WERI-Rb-1 (cell line): ENCODE measurements around the gene WNT3.

ENCODE experiments used
- DNase-seq: peaks from one replicate; pipeline ENCODE4 v3.0.0-alpha.2; 2020
- H3K27ac ChIP-seq: fragments of 250-450 bp; sonication (Bioruptor Pico); 2 replicates; pipeline ENCODE4 v1.5.1; 2020; ENCODE audit warnings: mild to moderate bottlenecking, moderate library complexity
- H3K27me3 ChIP-seq: fragments of 250-450 bp; sonication (Bioruptor Pico); 2 replicates; pipeline ENCODE4 v1.5.1; 2021; ENCODE audit warnings: mild to moderate bottlenecking, low read depth, moderate library complexity; ENCODE audit not compliant: insufficient read depth, severe bottlenecking
- H3K36me3 ChIP-seq: fragments of 250-450 bp; sonication (Bioruptor Pico); 2 replicates; pipeline ENCODE4 v1.5.1; 2020; ENCODE audit warnings: mild to moderate bottlenecking, moderate library complexity
- H3K4me3 ChIP-seq: 2 replicates; pipeline ENCODE4 v1.5.1; 2011; ENCODE audit warnings: low read depth, mild to moderate bottlenecking, control low read depth, low read length
- H3K9me3 ChIP-seq: fragments of 250-450 bp; sonication (Bioruptor Pico); 2 replicates; pipeline ENCODE4 v1.5.1; 2021; ENCODE audit warnings: mild to moderate bottlenecking, moderate library complexity; ENCODE audit not compliant: severe bottlenecking
- TF ChIP-seq, protein P1 (sequence below): IDR thresholded peaks from 2 replicates; pipeline ENCODE4 v1.5.1; 2011; ENCODE audit warnings: low read depth, mild to moderate bottlenecking, control low read depth, inconsistent platforms, low read length

WNT3 gene

DNA sequence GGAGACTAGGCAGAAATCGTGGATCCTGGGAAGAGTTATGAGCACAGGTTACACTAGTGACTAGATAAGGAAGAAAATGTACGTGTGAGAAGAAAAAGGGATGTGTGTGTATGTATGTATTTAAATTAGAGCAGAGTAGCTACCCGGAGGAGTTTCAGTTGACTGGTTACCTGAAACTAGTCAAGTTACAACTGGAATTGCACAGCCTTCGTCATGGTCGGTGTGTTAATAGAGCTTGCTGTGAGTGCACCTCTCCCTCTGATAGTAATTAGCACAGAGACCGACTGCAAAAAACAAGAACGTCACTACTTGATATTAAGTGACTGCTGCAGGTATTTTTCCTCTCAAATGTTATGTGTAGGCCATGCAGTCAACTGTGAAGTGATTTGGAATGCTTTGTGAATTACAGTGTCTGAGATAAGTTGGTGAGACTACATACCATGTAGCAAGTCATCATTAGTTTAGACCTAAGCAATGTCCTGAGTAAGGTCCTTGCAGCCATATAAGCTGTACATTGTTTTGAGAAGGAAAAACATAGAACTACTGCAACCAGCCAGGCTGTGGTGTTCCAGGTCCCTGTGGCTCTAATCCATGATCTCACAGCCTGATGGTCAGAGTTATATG is 95.7 kb downstream of the WNT3 start:
- no peak for DNase-seq

DNA sequence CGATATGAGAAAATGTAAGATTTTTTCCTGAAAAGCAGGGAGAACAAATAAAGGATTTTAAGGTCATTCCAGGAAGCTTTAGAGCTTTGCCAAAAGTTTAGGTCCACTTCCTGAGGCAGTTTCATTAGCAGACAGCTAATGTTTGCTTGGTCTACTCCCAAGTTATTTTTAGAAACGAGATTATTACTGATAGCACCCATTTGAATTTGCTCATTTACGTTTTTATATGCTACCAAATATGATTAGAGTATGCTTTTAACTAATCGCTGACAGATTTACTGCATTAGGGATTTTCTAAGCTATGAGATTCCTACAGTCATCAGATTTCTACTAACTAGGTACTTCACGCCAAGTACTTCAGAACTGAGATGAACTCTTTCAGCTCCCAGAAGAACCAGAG is 98.1 kb downstream of the WNT3 start:
- no peaks in the 10 kb centered on the region for H3K9me3 ChIP-seq
- DNase-seq = no peak
- TF ChIP-seq, protein P1, sequence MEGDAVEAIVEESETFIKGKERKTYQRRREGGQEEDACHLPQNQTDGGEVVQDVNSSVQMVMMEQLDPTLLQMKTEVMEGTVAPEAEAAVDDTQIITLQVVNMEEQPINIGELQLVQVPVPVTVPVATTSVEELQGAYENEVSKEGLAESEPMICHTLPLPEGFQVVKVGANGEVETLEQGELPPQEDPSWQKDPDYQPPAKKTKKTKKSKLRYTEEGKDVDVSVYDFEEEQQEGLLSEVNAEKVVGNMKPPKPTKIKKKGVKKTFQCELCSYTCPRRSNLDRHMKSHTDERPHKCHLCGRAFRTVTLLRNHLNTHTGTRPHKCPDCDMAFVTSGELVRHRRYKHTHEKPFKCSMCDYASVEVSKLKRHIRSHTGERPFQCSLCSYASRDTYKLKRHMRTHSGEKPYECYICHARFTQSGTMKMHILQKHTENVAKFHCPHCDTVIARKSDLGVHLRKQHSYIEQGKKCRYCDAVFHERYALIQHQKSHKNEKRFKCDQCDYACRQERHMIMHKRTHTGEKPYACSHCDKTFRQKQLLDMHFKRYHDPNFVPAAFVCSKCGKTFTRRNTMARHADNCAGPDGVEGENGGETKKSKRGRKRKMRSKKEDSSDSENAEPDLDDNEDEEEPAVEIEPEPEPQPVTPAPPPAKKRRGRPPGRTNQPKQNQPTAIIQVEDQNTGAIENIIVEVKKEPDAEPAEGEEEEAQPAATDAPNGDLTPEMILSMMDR = no peak
- H3K27me3 ChIP-seq = no peaks in the 10 kb centered on the region
- H3K36me3 ChIP-seq = peaks cover 20% of the 10 kb centered on the region
- H3K27ac ChIP-seq = 0 out of 2 replicates have a peak overlapping the region, but pooled peaks have one; percentile 2
- H3K4me3 ChIP-seq = no peak overlapping the region

More for the DNA sequence above, 95.7 kb downstream of the WNT3 start:
- H3K4me3 ChIP-seq = no peak overlapping the region
- peaks cover 7% of the 10 kb centered on the region for H3K36me3 ChIP-seq
- no peak overlapping the region for H3K27ac ChIP-seq
- TF ChIP-seq, protein P1 = no peak
- no peaks in the 10 kb centered on the region for H3K27me3 ChIP-seq
- no peaks in the 10 kb centered on the region for H3K9me3 ChIP-seq

DNA sequence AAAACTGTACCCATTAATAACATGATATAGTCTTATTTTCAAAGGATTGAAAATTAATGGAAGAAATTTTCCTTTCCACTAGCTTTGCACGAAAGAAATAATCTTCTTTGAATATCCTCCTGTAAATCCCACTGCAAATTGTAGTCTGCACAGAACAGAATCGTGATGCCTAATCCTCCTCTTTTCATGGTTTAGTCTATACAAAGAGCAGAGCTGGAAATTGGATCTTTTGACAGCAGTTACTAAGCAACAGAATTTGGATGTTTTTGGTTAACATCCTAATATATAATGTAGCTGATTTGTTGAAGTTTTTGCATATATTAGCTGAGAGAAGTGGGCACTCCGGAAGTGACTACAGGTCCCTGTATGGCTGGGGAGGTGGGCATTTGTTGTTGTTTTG is 98.6 kb downstream of the WNT3 start:
- TF ChIP-seq, protein P1 = no peak
- Histone ChIP-seq H3K9me3 (no peaks in the 10 kb centered on the region), H3K27me3 (no peaks in the 10 kb centered on the region), H3K4me3 (no peak overlapping the region), H3K27ac (0 out of 2 replicates have a peak overlapping the region, but pooled peaks have one; percentile 2), H3K36me3 (peaks cover 24% of the 10 kb centered on the region)
- no peak for DNase-seq

DNA sequence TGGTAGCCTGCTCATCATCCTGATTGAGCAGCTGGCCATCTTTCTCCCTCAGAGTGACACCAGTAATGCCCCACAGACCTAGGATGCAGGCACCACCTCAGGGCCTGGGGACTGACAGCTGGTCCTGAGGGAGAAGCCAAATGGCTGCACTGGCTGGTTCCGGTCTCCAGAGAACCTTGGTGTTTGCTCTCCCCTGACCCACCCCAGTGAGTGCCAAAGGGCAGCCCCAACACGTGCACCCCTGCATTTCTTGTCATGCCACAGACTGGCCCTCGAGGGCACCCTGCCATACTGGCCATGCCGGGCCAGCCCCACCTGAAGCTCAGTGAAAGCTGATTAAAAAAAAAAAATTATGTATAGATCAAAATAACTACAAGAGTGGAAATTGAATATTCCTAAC is 100.5 kb downstream of the WNT3 start:
- Histone ChIP-seq H3K9me3 (no peaks in the 10 kb centered on the region), H3K27ac (no peak overlapping the region), H3K4me3 (no peak overlapping the region), H3K36me3 (peaks cover 43% of the 10 kb centered on the region), H3K27me3 (no peaks in the 10 kb centered on the region)
- no peak for DNase-seq
- TF ChIP-seq, protein P1 = no peak
